H1 (cell line): ENCODE results near the gene C1orf116. TPM values are rescaled to one million over a fixed set of nuclear protein-coding genes. Genes with fewer than 3 reads are reported as not detected.

Experiments
- CTCF ChIA-PET: fragments of 300-600 bp; sonication (Branson Sonifier 250); formaldehyde crosslinking; loops from one replicate; lab custom pipeline; 2021; ENCODE audit not compliant: partially characterized antibody; lab: Charles Lee
- POLR2A ChIA-PET: fragments of 300-600 bp; sonication (Branson Sonifier 250); formaldehyde crosslinking; loops from one replicate; lab custom pipeline; 2021; ENCODE audit warnings: inconsistent platforms; ENCODE audit not compliant: partially characterized antibody; lab: Charles Lee
- DNase-seq, 2 experiments: peaks; one replicate each; pipeline versions ENCODE4 v3.0.0 to v3.0.0-alpha.2; 2010 to 2022; ENCODE audit warnings: low spot score in 2 of 2, low read depth in 1 of 2, mixed read lengths in 1 of 2
- FAIRE-seq: peaks from 2 replicates; lab custom pipeline; 2011; peaks lifted over from hg19 to GRCh38; lab: Jason Lieb, UNC
- H2AFZ ChIP-seq: 2 replicates; pipeline ENCODE4 v1.8.1; 2012; ENCODE audit warnings: low read length, inconsistent platforms
- H2AK5ac ChIP-seq: 2 replicates; pipeline ENCODE4 v1.6.1; 2013; ENCODE audit warnings: low read depth, low read length
- H2BK120ac ChIP-seq: replicated peaks from 2 replicates; pipeline ENCODE3; 2013; ENCODE audit warnings: low read depth, low read length, inconsistent platforms
- H2BK12ac ChIP-seq: 2 replicates; pipeline ENCODE4 v1.6.1; 2013; ENCODE audit warnings: low read depth, low read length
- H2BK15ac ChIP-seq: 2 replicates; pipeline ENCODE4 v1.6.1; 2013; ENCODE audit warnings: low read length
- H2BK20ac ChIP-seq: 2 replicates; pipeline ENCODE4 v1.6.1; 2013; ENCODE audit warnings: low read length
- H2BK5ac ChIP-seq: 2 replicates; pipeline ENCODE4 v1.6.1; 2013; ENCODE audit warnings: low read depth, low read length
- H3K14ac ChIP-seq: 2 replicates; pipeline ENCODE4 v1.6.1; 2013; ENCODE audit warnings: inconsistent platforms; ENCODE audit not compliant: insufficient read length
- H3K18ac ChIP-seq: 2 replicates; pipeline ENCODE4 v1.6.1; 2013; ENCODE audit warnings: low read length; ENCODE audit errors: extremely low read depth
- H3K23ac ChIP-seq: 2 replicates; pipeline ENCODE4 v1.6.1; 2013; ENCODE audit warnings: inconsistent platforms; ENCODE audit not compliant: insufficient read length
- H3K23me2 ChIP-seq: 2 replicates; pipeline ENCODE4 v1.6.1; 2013; ENCODE audit warnings: low read depth, low read length
- H3K27ac ChIP-seq: 2 replicates; pipeline ENCODE4 v1.6.1; 2011; ENCODE audit warnings: low read depth, low read length, inconsistent platforms
- H3K27me3 ChIP-seq, 4 experiments: replicated peaks in 1 of 4; 1 replicate in 1 of 4; 2 replicates in 3 of 4; pipeline versions ENCODE4 v1.6.1 to v1.8.1; 2011 to 2013; ENCODE audit warnings: low read length in 3 of 4, mild to moderate bottlenecking in 3 of 4, inconsistent platforms in 2 of 4, mixed read lengths in 2 of 4, moderate library complexity in 1 of 4; ENCODE audit not compliant: control insufficient read depth in 3 of 4, insufficient read depth in 3 of 4; ENCODE audit errors: extremely low read depth in 1 of 4
- H3K36me3 ChIP-seq, 4 experiments: 2 replicates each; pipeline versions ENCODE4 v1.6.1 to v1.8.1; 2011 to 2013; ENCODE audit warnings: mild to moderate bottlenecking in 4 of 4, low read length in 3 of 4, moderate library complexity in 2 of 4, control low read depth in 1 of 4, inconsistent platforms in 1 of 4; ENCODE audit not compliant: insufficient read depth in 4 of 4, control insufficient read depth in 2 of 4
- H3K4ac ChIP-seq: replicated peaks from 2 replicates; pipeline ENCODE3; 2013; ENCODE audit warnings: low read length, low read depth, mixed read lengths, inconsistent platforms; ENCODE audit not compliant: insufficient read length
- H3K4me1 ChIP-seq, 4 experiments: replicated peaks in 1 of 4; 1 replicate in 1 of 4; 2 replicates in 3 of 4; pipeline versions ENCODE4 v1.6.1 to v1.8.1; 2011 to 2013; ENCODE audit warnings: low read length in 3 of 4, inconsistent platforms in 2 of 4, mixed read lengths in 1 of 4; ENCODE audit not compliant: insufficient read depth in 4 of 4, control insufficient read depth in 3 of 4
- H3K4me2 ChIP-seq, 2 experiments: 2 replicates each; pipeline versions ENCODE4 v1.6.1 to v1.8.1; 2011 to 2013; ENCODE audit warnings: low read depth in 2 of 2, low read length in 2 of 2, control low read depth in 1 of 2, inconsistent platforms in 1 of 2, mild to moderate bottlenecking in 1 of 2; ENCODE audit not compliant: insufficient read depth in 1 of 2
- H3K4me3 ChIP-seq, 4 experiments: fragments of 200-600, 300-600 bp in 1 of 4; sonication (generic), shearing (Covaris generic), sonication (Bioruptor Twin) in 1 of 4; 2 replicates each; pipeline versions ENCODE4 v1.5.1 to v1.8.1; 2011 to 2016; ENCODE audit warnings: low read length in 4 of 4, low read depth in 3 of 4, control low read depth in 2 of 4, inconsistent platforms in 2 of 4, mild to moderate bottlenecking in 2 of 4, mixed read lengths in 1 of 4, moderate library complexity in 1 of 4; ENCODE audit not compliant: insufficient read depth in 2 of 4; ENCODE audit errors: extremely low read depth in 1 of 4
- H3K56ac ChIP-seq: replicated peaks from 2 replicates; pipeline ENCODE3; 2013; ENCODE audit warnings: low read depth, mild to moderate bottlenecking, mixed read lengths, low read length, inconsistent platforms; ENCODE audit not compliant: insufficient read length
- H3K79me1 ChIP-seq: 2 replicates; pipeline ENCODE4 v1.6.1; 2013; ENCODE audit warnings: low read depth, low read length, control low read depth
- H3K79me2 ChIP-seq, 2 experiments: 2 replicates each; pipeline versions ENCODE4 v1.6.1 to v1.8.1; 2012 to 2013; ENCODE audit warnings: low read length in 2 of 2, mild to moderate bottlenecking in 2 of 2, inconsistent platforms in 1 of 2; ENCODE audit not compliant: insufficient read depth in 2 of 2, control insufficient read depth in 1 of 2
- H3K9ac ChIP-seq, 4 experiments: replicated peaks in 1 of 4; 1 replicate in 1 of 4; 2 replicates in 3 of 4; pipeline versions ENCODE4 v1.6.1 to v1.8.1; 2011 to 2013; ENCODE audit warnings: low read depth in 3 of 4, low read length in 3 of 4, control low read depth in 2 of 4, mild to moderate bottlenecking in 2 of 4, moderate library complexity in 2 of 4, inconsistent platforms in 1 of 4; ENCODE audit errors: extremely low read depth in 1 of 4
- H3K9me3 ChIP-seq, 2 experiments: 2 replicates each; pipeline versions ENCODE4 v1.6.1 to v1.8.1; 2012 to 2013; ENCODE audit warnings: mild to moderate bottlenecking in 2 of 2, moderate library complexity in 2 of 2, control low read depth in 1 of 2, inconsistent platforms in 1 of 2, low read depth in 1 of 2, low read length in 1 of 2, mixed read lengths in 1 of 2; ENCODE audit not compliant: insufficient read depth in 2 of 2
- H4K20me1 ChIP-seq, 2 experiments: replicated peaks in 1 of 2; 2 replicates each; pipeline versions ENCODE3 to v1.8.1; 2011 to 2013; ENCODE audit warnings: inconsistent platforms in 2 of 2, low read length in 2 of 2, mild to moderate bottlenecking in 1 of 2; ENCODE audit not compliant: insufficient read depth in 2 of 2, control insufficient read depth in 1 of 2
- H4K5ac ChIP-seq: 2 replicates; pipeline ENCODE4 v1.6.1; 2013; ENCODE audit warnings: low read length, low read depth, mixed read lengths, inconsistent platforms; ENCODE audit not compliant: insufficient read length
- H4K8ac ChIP-seq: 2 replicates; pipeline ENCODE4 v1.8.0; 2013; ENCODE audit warnings: mild to moderate bottlenecking, moderate library complexity, low read length, inconsistent platforms; ENCODE audit not compliant: insufficient read depth; ENCODE audit errors: extremely low read depth
- H4K91ac ChIP-seq: replicated peaks from 2 replicates; pipeline ENCODE3; 2013; ENCODE audit warnings: low read length, mixed read lengths, inconsistent platforms; ENCODE audit not compliant: insufficient read length
- GTF2F1 ChIP-seq: IDR thresholded peaks from 2 replicates; pipeline ENCODE4 v1.6.1; 2012; ENCODE audit warnings: low read depth, low read length, improper control_type of control experiment, borderline replicate concordance
- SIX5 ChIP-seq: IDR thresholded peaks from 2 replicates; pipeline ENCODE4 v1.6.1; 2011; ENCODE audit warnings: mild to moderate bottlenecking, low read depth, low read length
- TAF1 ChIP-seq: IDR thresholded peaks from 2 replicates; pipeline ENCODE4 v1.6.1; 2011; ENCODE audit warnings: mild to moderate bottlenecking, low read depth, low read length
- YY1 ChIP-seq: IDR thresholded peaks from 2 replicates; pipeline ENCODE4 v1.6.1; 2011; ENCODE audit warnings: low read depth, mild to moderate bottlenecking, low read length
- WGBS, 2 experiments: shearing (Covaris generic) in 1 of 2; methylation state at CpG; one replicate each; pipeline versions ENCODE4 v1.1.6 to v1.1.7; 2013 to 2015; ENCODE audit warnings: low lambda C conversion rate in 2 of 2, mixed read lengths in 2 of 2, inconsistent platforms in 1 of 2, low coverage in 1 of 2, missing lambda C conversion rate in 1 of 2; ENCODE audit not compliant: insufficient replicate concordance in 2 of 2, insufficient coverage in 1 of 2, insufficient read length in 1 of 2; ENCODE audit errors: extremely low coverage in 1 of 2, missing lambda C conversion rate in 1 of 2; 5-methylcytosine and 5-hydroxymethylcytosine counted together
- polyA plus RNA-seq, 7 experiments: library from polyadenylated mRNA; depleted of rRNA in 3 of 7; stranded (reverse) in 5 of 7; unstranded in 2 of 7; fragments of >200 nt in 5 of 7; fragments of 200-250 nt in 2 of 7; gene quantifications; 1 replicate in 5 of 7; 2 replicates in 1 of 7; 4 replicates in 1 of 7; pipeline versions ENCODE4 v1.2.1 to v1.2.3, GENCODE V29; 2011 to 2013; ENCODE audit warnings: missing spikeins in 2 of 7, mixed read lengths in 2 of 7
- total RNA-seq: library from RNA; stranded (reverse); fragmentation: NEBNext Ultra II Directional; extraction: Animal tissue kit (Norgen Biotek cat#: 25700); gene quantifications from 2 replicates; pipeline ENCODE4 v1.2.1, GENCODE V29; 2021

The C1orf116 gene
- total and polyA plus RNA-seq, 2 of the 8 experiments (the other 6 are each of a cell fraction or from before 2014, with no cell fraction given), result 2.2 to 3.9 TPM

GRCh38 chr1:207027206-207027777 is 5.3 kb downstream of the C1orf116 start:
- H2AK5ac ChIP-seq, result no peak overlapping the region
- H3K9ac ChIP-seq, result no peak overlapping the region
- POLR2A ChIA-PET, result no interaction called here
- CTCF ChIA-PET, result interaction anchor here (1.0 to 10.5 kb wide), 4 partner anchors 19 to 92 kb away, joined by 4 to 122 read pairs (median 12); no protein-coding TSS in a partner anchor
- H3K18ac ChIP-seq, result no peak overlapping the region
- H3K27me3 ChIP-seq, result no peaks in the 10 kb centered on the region
- H3K56ac ChIP-seq, result no peak overlapping the region
- FAIRE-seq (no peak), DNase-seq (no peak)
- H3K9me3 ChIP-seq, result no peaks in the 10 kb centered on the region
- H3K27ac ChIP-seq, result no peak overlapping the region
- peak overlapping the region; percentile 39; the same call in 1 of the 2 replicates for H4K8ac ChIP-seq
- no peaks in the 10 kb centered on the region for H3K79me1 ChIP-seq
- H2BK15ac ChIP-seq, result no peak overlapping the region
- no peak overlapping the region for H2BK120ac ChIP-seq
- peaks cover 0 to 2% (median 0%) of the 10 kb centered on the region in 4 experiments; a peak in 1 of 8 replicates for H3K36me3 ChIP-seq
- no peak overlapping the region for H4K5ac ChIP-seq
- no peak overlapping the region for H3K4me2 ChIP-seq
- no peak overlapping the region for H4K91ac ChIP-seq
- no peak overlapping the region for H2AFZ ChIP-seq
- H2BK12ac ChIP-seq, result no peak overlapping the region
- H3K14ac ChIP-seq, result no peak overlapping the region
- no peaks in the 10 kb centered on the region for H3K79me2 ChIP-seq
- H2BK20ac ChIP-seq, result no peak overlapping the region
- peaks cover 4 to 17% (median 15%) of the 10 kb centered on the region in 4 experiments; a peak in 6 of 7 replicates for H3K4me1 ChIP-seq
- no peak overlapping the region for H3K4me3 ChIP-seq
- no peak overlapping the region for H2BK5ac ChIP-seq
- WGBS, 2 experiments, result 90% methylated on average over 14 of the region's 18 CpGs; no CpG with 5 or more reads in 1 of the 2 experiments
- H3K23ac ChIP-seq, result no peak overlapping the region
- H4K20me1 ChIP-seq, result no peaks in the 10 kb centered on the region
- H3K4ac ChIP-seq, result no peak overlapping the region
- no peaks in the 10 kb centered on the region for H3K23me2 ChIP-seq
- TF ChIP-seq YY1 (no peak), TAF1 (no peak), GTF2F1 (no peak), SIX5 (no peak)
